Stimulated activated CD8-positive, alpha-beta memory T cell treated with anti-CD3 and anti-CD28 coated beads, Interleukin-2, amount 100 ng/mL, for 1 hour (primary cell): ENCODE data around the gene ZNF699.
"Not testable (repeated sequence)": the region's sequence is repeated elsewhere in the genome, so short reads cannot be mapped to it uniquely, and the experiment has no call there.

Experiments
- DNase-seq, 2 donors: peaks; one replicate each; pipeline ENCODE4 v3.0.0-alpha.2; 2020; ENCODE audit warnings: low read depth in 2 of 2

The ZNF699 gene

GRCh38 chr19:9289231-9289884 is 20.3 kb downstream of the ZNF699 start:
- DNase-seq = no peak

- DNase-seq = not testable (repeated sequence)
These were observed 26.2 kb downstream of the ZNF699 start for GRCh38 chr19:9283485-9283884.

- no peak for DNase-seq
These were observed 58.4 kb downstream of the ZNF699 start for GRCh38 chr19:9251236-9251635.

GRCh38 chr19:9250630-9251029 is 59.0 kb downstream of the ZNF699 start, which contains the start of gene OR7E24:
OR7E24 (plus strand) TSS chr19:9250930; CDS start chr19:9251044, 114 bp downstream.
- no peak for DNase-seq
